H1 (cell line): Measurements from ENCODE around the gene MYOZ2. TPM values are rescaled to one million over a fixed set of nuclear protein-coding genes. Genes with fewer than 3 reads are reported as not detected.

Experiments used
- CTCF ChIA-PET: fragments of 300-600 bp; sonication (Branson Sonifier 250); formaldehyde crosslinking; loops from one replicate; lab custom pipeline; 2021; ENCODE audit not compliant: partially characterized antibody; lab: Charles Lee
- POLR2A ChIA-PET: fragments of 300-600 bp; sonication (Branson Sonifier 250); formaldehyde crosslinking; loops from one replicate; lab custom pipeline; 2021; ENCODE audit warnings: inconsistent platforms; ENCODE audit not compliant: partially characterized antibody; lab: Charles Lee
- DNase-seq, 2 experiments: peaks; one replicate each; pipeline versions ENCODE4 v3.0.0 to v3.0.0-alpha.2; 2010 to 2022; ENCODE audit warnings: low spot score in 2 of 2, low read depth in 1 of 2, mixed read lengths in 1 of 2
- FAIRE-seq: peaks from 2 replicates; lab custom pipeline; 2011; peaks lifted over from hg19 to GRCh38; lab: Jason Lieb, UNC
- H2AFZ ChIP-seq: 2 replicates; pipeline ENCODE4 v1.8.1; 2012; ENCODE audit warnings: low read length, inconsistent platforms
- H2AK5ac ChIP-seq: 2 replicates; pipeline ENCODE4 v1.6.1; 2013; ENCODE audit warnings: low read depth, low read length
- H2BK120ac ChIP-seq: replicated peaks from 2 replicates; pipeline ENCODE3; 2013; ENCODE audit warnings: low read depth, low read length, inconsistent platforms
- H2BK12ac ChIP-seq: 2 replicates; pipeline ENCODE4 v1.6.1; 2013; ENCODE audit warnings: low read depth, low read length
- H2BK15ac ChIP-seq: 2 replicates; pipeline ENCODE4 v1.6.1; 2013; ENCODE audit warnings: low read length
- H2BK20ac ChIP-seq: 2 replicates; pipeline ENCODE4 v1.6.1; 2013; ENCODE audit warnings: low read length
- H2BK5ac ChIP-seq: 2 replicates; pipeline ENCODE4 v1.6.1; 2013; ENCODE audit warnings: low read depth, low read length
- H3K14ac ChIP-seq: 2 replicates; pipeline ENCODE4 v1.6.1; 2013; ENCODE audit warnings: inconsistent platforms; ENCODE audit not compliant: insufficient read length
- H3K18ac ChIP-seq: 2 replicates; pipeline ENCODE4 v1.6.1; 2013; ENCODE audit warnings: low read length; ENCODE audit errors: extremely low read depth
- H3K23ac ChIP-seq: 2 replicates; pipeline ENCODE4 v1.6.1; 2013; ENCODE audit warnings: inconsistent platforms; ENCODE audit not compliant: insufficient read length
- H3K23me2 ChIP-seq: 2 replicates; pipeline ENCODE4 v1.6.1; 2013; ENCODE audit warnings: low read depth, low read length
- H3K27ac ChIP-seq: 2 replicates; pipeline ENCODE4 v1.6.1; 2011; ENCODE audit warnings: low read depth, low read length, inconsistent platforms
- H3K27me3 ChIP-seq, 4 experiments: replicated peaks in 1 of 4; 1 replicate in 1 of 4; 2 replicates in 3 of 4; pipeline versions ENCODE4 v1.6.1 to v1.8.1; 2011 to 2013; ENCODE audit warnings: low read length in 3 of 4, mild to moderate bottlenecking in 3 of 4, inconsistent platforms in 2 of 4, mixed read lengths in 2 of 4, moderate library complexity in 1 of 4; ENCODE audit not compliant: control insufficient read depth in 3 of 4, insufficient read depth in 3 of 4; ENCODE audit errors: extremely low read depth in 1 of 4
- H3K36me3 ChIP-seq, 4 experiments: 2 replicates each; pipeline versions ENCODE4 v1.6.1 to v1.8.1; 2011 to 2013; ENCODE audit warnings: mild to moderate bottlenecking in 4 of 4, low read length in 3 of 4, moderate library complexity in 2 of 4, control low read depth in 1 of 4, inconsistent platforms in 1 of 4; ENCODE audit not compliant: insufficient read depth in 4 of 4, control insufficient read depth in 2 of 4
- H3K4ac ChIP-seq: replicated peaks from 2 replicates; pipeline ENCODE3; 2013; ENCODE audit warnings: low read length, low read depth, mixed read lengths, inconsistent platforms; ENCODE audit not compliant: insufficient read length
- H3K4me1 ChIP-seq, 4 experiments: replicated peaks in 1 of 4; 1 replicate in 1 of 4; 2 replicates in 3 of 4; pipeline versions ENCODE4 v1.6.1 to v1.8.1; 2011 to 2013; ENCODE audit warnings: low read length in 3 of 4, inconsistent platforms in 2 of 4, mixed read lengths in 1 of 4; ENCODE audit not compliant: insufficient read depth in 4 of 4, control insufficient read depth in 3 of 4
- H3K4me2 ChIP-seq, 2 experiments: 2 replicates each; pipeline versions ENCODE4 v1.6.1 to v1.8.1; 2011 to 2013; ENCODE audit warnings: low read depth in 2 of 2, low read length in 2 of 2, control low read depth in 1 of 2, inconsistent platforms in 1 of 2, mild to moderate bottlenecking in 1 of 2; ENCODE audit not compliant: insufficient read depth in 1 of 2
- H3K4me3 ChIP-seq, 4 experiments: fragments of 200-600, 300-600 bp in 1 of 4; sonication (generic), shearing (Covaris generic), sonication (Bioruptor Twin) in 1 of 4; 2 replicates each; pipeline versions ENCODE4 v1.5.1 to v1.8.1; 2011 to 2016; ENCODE audit warnings: low read length in 4 of 4, low read depth in 3 of 4, control low read depth in 2 of 4, inconsistent platforms in 2 of 4, mild to moderate bottlenecking in 2 of 4, mixed read lengths in 1 of 4, moderate library complexity in 1 of 4; ENCODE audit not compliant: insufficient read depth in 2 of 4; ENCODE audit errors: extremely low read depth in 1 of 4
- H3K56ac ChIP-seq: replicated peaks from 2 replicates; pipeline ENCODE3; 2013; ENCODE audit warnings: low read depth, mild to moderate bottlenecking, mixed read lengths, low read length, inconsistent platforms; ENCODE audit not compliant: insufficient read length
- H3K79me1 ChIP-seq: 2 replicates; pipeline ENCODE4 v1.6.1; 2013; ENCODE audit warnings: low read depth, low read length, control low read depth
- H3K79me2 ChIP-seq, 2 experiments: 2 replicates each; pipeline versions ENCODE4 v1.6.1 to v1.8.1; 2012 to 2013; ENCODE audit warnings: low read length in 2 of 2, mild to moderate bottlenecking in 2 of 2, inconsistent platforms in 1 of 2; ENCODE audit not compliant: insufficient read depth in 2 of 2, control insufficient read depth in 1 of 2
- H3K9ac ChIP-seq, 4 experiments: replicated peaks in 1 of 4; 1 replicate in 1 of 4; 2 replicates in 3 of 4; pipeline versions ENCODE4 v1.6.1 to v1.8.1; 2011 to 2013; ENCODE audit warnings: low read depth in 3 of 4, low read length in 3 of 4, control low read depth in 2 of 4, mild to moderate bottlenecking in 2 of 4, moderate library complexity in 2 of 4, inconsistent platforms in 1 of 4; ENCODE audit errors: extremely low read depth in 1 of 4
- H3K9me3 ChIP-seq, 2 experiments: 2 replicates each; pipeline versions ENCODE4 v1.6.1 to v1.8.1; 2012 to 2013; ENCODE audit warnings: mild to moderate bottlenecking in 2 of 2, moderate library complexity in 2 of 2, control low read depth in 1 of 2, inconsistent platforms in 1 of 2, low read depth in 1 of 2, low read length in 1 of 2, mixed read lengths in 1 of 2; ENCODE audit not compliant: insufficient read depth in 2 of 2
- H4K20me1 ChIP-seq, 2 experiments: replicated peaks in 1 of 2; 2 replicates each; pipeline versions ENCODE3 to v1.8.1; 2011 to 2013; ENCODE audit warnings: inconsistent platforms in 2 of 2, low read length in 2 of 2, mild to moderate bottlenecking in 1 of 2; ENCODE audit not compliant: insufficient read depth in 2 of 2, control insufficient read depth in 1 of 2
- H4K5ac ChIP-seq: 2 replicates; pipeline ENCODE4 v1.6.1; 2013; ENCODE audit warnings: low read length, low read depth, mixed read lengths, inconsistent platforms; ENCODE audit not compliant: insufficient read length
- H4K8ac ChIP-seq: 2 replicates; pipeline ENCODE4 v1.8.0; 2013; ENCODE audit warnings: mild to moderate bottlenecking, moderate library complexity, low read length, inconsistent platforms; ENCODE audit not compliant: insufficient read depth; ENCODE audit errors: extremely low read depth
- H4K91ac ChIP-seq: replicated peaks from 2 replicates; pipeline ENCODE3; 2013; ENCODE audit warnings: low read length, mixed read lengths, inconsistent platforms; ENCODE audit not compliant: insufficient read length
- FOSL1 ChIP-seq: IDR thresholded peaks from 2 replicates; pipeline ENCODE4 v1.6.1; 2011; ENCODE audit warnings: mild to moderate bottlenecking, low read depth, low read length, moderate library complexity; ENCODE audit not compliant: insufficient read depth
- WGBS, 2 experiments: shearing (Covaris generic) in 1 of 2; methylation state at CpG; one replicate each; pipeline versions ENCODE4 v1.1.6 to v1.1.7; 2013 to 2015; ENCODE audit warnings: low lambda C conversion rate in 2 of 2, mixed read lengths in 2 of 2, inconsistent platforms in 1 of 2, low coverage in 1 of 2, missing lambda C conversion rate in 1 of 2; ENCODE audit not compliant: insufficient replicate concordance in 2 of 2, insufficient coverage in 1 of 2, insufficient read length in 1 of 2; ENCODE audit errors: extremely low coverage in 1 of 2, missing lambda C conversion rate in 1 of 2; 5-methylcytosine and 5-hydroxymethylcytosine counted together
- polyA plus RNA-seq, 7 experiments: library from polyadenylated mRNA; depleted of rRNA in 3 of 7; stranded (reverse) in 5 of 7; unstranded in 2 of 7; fragments of >200 nt in 5 of 7; fragments of 200-250 nt in 2 of 7; gene quantifications; 1 replicate in 5 of 7; 2 replicates in 1 of 7; 4 replicates in 1 of 7; pipeline versions ENCODE4 v1.2.1 to v1.2.3, GENCODE V29; 2011 to 2013; ENCODE audit warnings: missing spikeins in 2 of 7, mixed read lengths in 2 of 7
- total RNA-seq: library from RNA; stranded (reverse); fragmentation: NEBNext Ultra II Directional; extraction: Animal tissue kit (Norgen Biotek cat#: 25700); gene quantifications from 2 replicates; pipeline ENCODE4 v1.2.1, GENCODE V29; 2021
- TF ChIP-seq, protein P1 (sequence below): IDR thresholded peaks from 2 replicates; pipeline ENCODE4 v1.6.1; 2012; ENCODE audit warnings: inconsistent platforms

MYOZ2 gene
- total and polyA plus RNA-seq, 2 of the 8 experiments (the other 6 are each of a cell fraction or from before 2014, with no cell fraction given): not detected

DNA sequence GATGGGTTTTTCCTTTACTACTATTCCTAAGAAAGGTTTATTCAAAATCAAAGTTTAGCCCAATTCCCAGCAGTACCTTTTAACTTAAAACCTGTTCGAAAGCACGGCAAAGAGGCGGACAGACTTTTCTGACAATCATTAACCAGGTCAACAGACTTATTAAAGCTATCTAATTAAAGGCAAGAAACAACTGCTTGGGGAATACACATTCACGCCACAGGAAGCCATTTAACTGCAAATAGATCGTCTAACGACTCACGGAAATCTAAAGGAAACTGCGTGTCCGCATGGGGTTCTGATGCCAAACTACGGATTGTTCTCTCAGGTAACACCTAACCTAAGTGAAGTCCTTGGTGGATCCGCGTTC, 76.2 kb downstream of the MYOZ2 start:
- Histone ChIP-seq H3K4me1 (peaks cover 0 to 2% (median 0%) of the 10 kb centered on the region in 4 experiments; a peak in 2 of 7 replicates), H3K79me2 (peaks cover 0 to 27% of the 10 kb centered on the region in 2 experiments; a peak in 2 of 4 replicates), H2BK20ac (no peak overlapping the region), H3K23ac (no peak overlapping the region), H2BK15ac (0 out of 2 replicates have a peak overlapping the region, but pooled peaks have one; percentile 75), H3K36me3 (no peaks in the 10 kb centered on the region), H3K4ac (no peak overlapping the region), H3K4me3 (peak overlapping the region; percentile 72 to 86 (median 82)), H2AK5ac (no peak overlapping the region), H3K14ac (no peak overlapping the region), H3K23me2 (peaks cover 6% of the 10 kb centered on the region), H2BK5ac (peak overlapping the region; percentile 99), H3K27ac (peak overlapping the region; percentile 94), H4K91ac (peak overlapping the region; percentile 20), H3K18ac (peak overlapping the region; percentile 19; the same call in 1 of the 2 replicates), H3K9me3 (no peaks in the 10 kb centered on the region), H3K27me3 (no peaks in the 10 kb centered on the region), H4K20me1 (no peaks in the 10 kb centered on the region), H4K5ac (peak overlapping the region; percentile 41), H2BK120ac (peak overlapping the region; percentile 6), H2AFZ (peak overlapping the region; percentile 96), H3K4me2 (peak overlapping the region; percentile 58 to 75), H3K79me1 (no peaks in the 10 kb centered on the region), H3K56ac (peak overlapping the region; percentile 50), H2BK12ac (peak overlapping the region; percentile 64; the same call in 1 of the 2 replicates), H3K9ac (peak overlapping the region; percentile 91 to 99 (median 93)), H4K8ac (peak overlapping the region; percentile 90; the same call in 1 of the 2 replicates)
- POLR2A ChIA-PET: interaction anchor here (0.9 to 2.4 kb wide), 22 partner anchors 9 to 243 kb away, joined by 3 to 15 read pairs (median 4); a partner anchor contains a TSS
- TF ChIP-seq FOSL1: no peak
- TF ChIP-seq, protein P1, sequence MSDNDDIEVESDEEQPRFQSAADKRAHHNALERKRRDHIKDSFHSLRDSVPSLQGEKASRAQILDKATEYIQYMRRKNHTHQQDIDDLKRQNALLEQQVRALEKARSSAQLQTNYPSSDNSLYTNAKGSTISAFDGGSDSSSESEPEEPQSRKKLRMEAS: peak; percentile 20; the same call in 1 of the 2 replicates
- 0% methylated on average over 12 of the region's 12 CpGs; no CpG with 5 or more reads in 1 of the 2 experiments for WGBS, 2 experiments
- DNase-seq (peak in 1 of 2 experiments; percentile 50), FAIRE-seq (no peak)
- CTCF ChIA-PET: interaction anchor here (0.8 to 4.4 kb wide), 8 partner anchors 9 to 243 kb away, joined by 3 to 18 read pairs (median 5); no protein-coding TSS in a partner anchor
